HCT116 (cell line): ENCODE data around the gene TRNAU1AP. TPM values are rescaled to one million over a fixed set of nuclear protein-coding genes. Genes with fewer than 3 reads are reported as not detected.
A peak's percentile ranks its signal among the peaks of the same experiment; 100 is the strongest.

Experiments
- ATAC-seq: fragments of 200-7000 bp; cut with Tn5 transposase; 2 replicates; pipeline ENCODE4 v1.9.1; 2020; ENCODE audit warnings: mild to moderate bottlenecking, moderate library complexity
- BruUV-seq: library from RNA; stranded (reverse); fragments of 400-500 nt; replicated peaks from 2 replicates; lab custom pipeline; 2021; lab: Mats Ljungman, UMichigan
- CTCF ChIA-PET: fragments of 300-600 bp; sonication (Branson Sonifier 250); formaldehyde crosslinking; loops from one replicate; lab custom pipeline; 2021; ENCODE audit warnings: antibody characterized with exemption; lab: Charles Lee
- POLR2A ChIA-PET: fragments of 300-600, 350-600 bp; sonication (Branson Sonifier 250); formaldehyde crosslinking; loops from one replicate; lab custom pipeline; 2021; ENCODE audit warnings: antibody characterized with exemption; lab: Charles Lee
- RAD21 ChIA-PET, 2 experiments: fragments of 300-600 bp; sonication (Branson Sonifier 250); formaldehyde crosslinking; loops; one replicate each; lab custom pipeline; 2023; ENCODE audit warnings: low total read pairs in 2 of 2; ENCODE audit not compliant: uncharacterized antibody in 2 of 2, unreplicated experiment in 2 of 2, low non-redundant PET in 1 of 2; lab: Charles Lee
- DNase-seq: peaks from one replicate; pipeline ENCODE4 v3.0.0-alpha.2; 2010; ENCODE audit warnings: low read depth, low spot score
- H2AFZ ChIP-seq: fragments of 200-600 bp; shearing (Covaris generic), sonication (generic); 2 replicates; pipeline ENCODE4 v1.6.1; 2017; ENCODE audit warnings: low read depth, mixed run types, mixed read lengths, antibody characterized with exemption, low read length; ENCODE audit not compliant: poor library complexity, severe bottlenecking
- H3K27ac ChIP-seq: 2 replicates; pipeline ENCODE4 v1.5.1; 2012; ENCODE audit warnings: low read depth, low read length
- H3K27me3 ChIP-seq: fragments of 200-600 bp; sonication (generic); 2 replicates; pipeline ENCODE4 v1.6.1; 2016; ENCODE audit warnings: mixed run types, low read length, mixed read lengths; ENCODE audit not compliant: insufficient read depth
- H3K36me3 ChIP-seq, 2 experiments: fragments of 200-500 bp in 1 of 2; fragments of 200-600 bp in 1 of 2; sonication (Bioruptor generic) in 1 of 2; sonication (generic) in 1 of 2; 2 replicates each; pipeline versions ENCODE4 v1.5.1 to v1.6.1; 2014 to 2016; ENCODE audit warnings: low read length in 2 of 2, inconsistent platforms in 1 of 2, mixed read lengths in 1 of 2, mixed run types in 1 of 2; ENCODE audit not compliant: insufficient read depth in 2 of 2, control insufficient read depth in 1 of 2
- H3K4me1 ChIP-seq, 2 experiments: fragments of 200-600 bp in 1 of 2; sonication (generic) in 1 of 2; 2 replicates each; pipeline versions ENCODE4 v1.5.1 to v1.6.1; 2012 to 2017; ENCODE audit warnings: low read length in 2 of 2, inconsistent platforms in 1 of 2, mild to moderate bottlenecking in 1 of 2, mixed read lengths in 1 of 2, mixed run types in 1 of 2, moderate library complexity in 1 of 2; ENCODE audit not compliant: insufficient read depth in 2 of 2, control insufficient read depth in 1 of 2
- H3K4me2 ChIP-seq: fragments of 200-600 bp; sonication (generic); 2 replicates; pipeline ENCODE4 v1.6.1; 2017; ENCODE audit warnings: mixed run types, low read length, mixed read lengths
- H3K4me3 ChIP-seq, 2 experiments: fragments of 200-600 bp in 1 of 2; sonication (generic) in 1 of 2; replicated peaks in 1 of 2; 2 replicates each; pipeline ENCODE4 v1.5.1; 2011 to 2016; ENCODE audit warnings: low read length in 2 of 2, control low read depth in 1 of 2, low read depth in 1 of 2, mild to moderate bottlenecking in 1 of 2, mixed read lengths in 1 of 2, mixed run types in 1 of 2
- H3K79me2 ChIP-seq: fragments of 200-600 bp; sonication (generic); 2 replicates; pipeline ENCODE4 v1.6.1; 2017; ENCODE audit warnings: mild to moderate bottlenecking, mixed run types, low read length, moderate library complexity, mixed read lengths; ENCODE audit not compliant: insufficient read depth
- H3K9ac ChIP-seq: fragments of 200-600 bp; sonication (generic); 2 replicates; pipeline ENCODE4 v1.6.1; 2016; ENCODE audit warnings: low read length, mixed read lengths
- H3K9me2 ChIP-seq: fragments of 200-600 bp; sonication (generic), shearing (Covaris generic); 2 replicates; pipeline ENCODE4 v1.6.1; 2017; ENCODE audit warnings: mixed run types, mild to moderate bottlenecking, moderate library complexity; ENCODE audit not compliant: insufficient read depth
- H3K9me3 ChIP-seq, 2 experiments: fragments of 200-500 bp in 1 of 2; fragments of 200-600 bp in 1 of 2; sonication (Bioruptor generic) in 1 of 2; sonication (generic) in 1 of 2; 2 replicates each; pipeline ENCODE4 v1.6.1; 2014 to 2017; ENCODE audit warnings: low read length in 2 of 2, mixed read lengths in 2 of 2, inconsistent platforms in 1 of 2, low read depth in 1 of 2, mild to moderate bottlenecking in 1 of 2, mixed run types in 1 of 2, moderate library complexity in 1 of 2; ENCODE audit not compliant: control insufficient read depth in 1 of 2, insufficient read depth in 1 of 2
- H4K20me1 ChIP-seq: fragments of 200-600 bp; sonication (generic), shearing (Covaris generic); 2 replicates; pipeline ENCODE4 v1.6.1; 2017; ENCODE audit warnings: mixed run types, mild to moderate bottlenecking, moderate library complexity; ENCODE audit not compliant: insufficient read depth
- CBX3 ChIP-seq: IDR thresholded peaks from 2 replicates; pipeline ENCODE4 v1.6.1; 2012; ENCODE audit warnings: low read depth
- EZH2 ChIP-seq: fragments of 200-600 bp; sonication (generic); IDR thresholded peaks from 2 replicates; pipeline ENCODE4 v1.6.1; 2017; ENCODE audit warnings: antibody characterized with exemption, mixed run types
- POLR2A ChIP-seq: IDR thresholded peaks from 2 replicates; pipeline ENCODE4 v1.7.0; 2011; ENCODE audit warnings: borderline replicate concordance; ENCODE audit not compliant: insufficient read depth, insufficient read length; ENCODE audit errors: extremely low read depth
- POLR2AphosphoS5 ChIP-seq: IDR thresholded peaks from 2 replicates; pipeline ENCODE4 v1.6.1; 2011; ENCODE audit warnings: mild to moderate bottlenecking, low read depth, low read length, moderate library complexity
- intact Hi-C: fragments of 100-400 bp; cut with micrococcal nuclease; formaldehyde crosslinking; loops from 2 replicates; pipeline ENCODE4 v1.10.0; 2022
- total RNA-seq: library from RNA; stranded (reverse); gene quantifications from one replicate; pipeline ENCODE4 v1.2.1, GENCODE V29; 2021; ENCODE audit not compliant: unreplicated experiment
- TF ChIP-seq, protein P1 (sequence below): IDR thresholded peaks from 2 replicates; pipeline ENCODE4 v1.6.1; 2012

TRNAU1AP gene
- total RNA-seq, 1 experiment from 2014 or later, result 29.7 TPM

DNA sequence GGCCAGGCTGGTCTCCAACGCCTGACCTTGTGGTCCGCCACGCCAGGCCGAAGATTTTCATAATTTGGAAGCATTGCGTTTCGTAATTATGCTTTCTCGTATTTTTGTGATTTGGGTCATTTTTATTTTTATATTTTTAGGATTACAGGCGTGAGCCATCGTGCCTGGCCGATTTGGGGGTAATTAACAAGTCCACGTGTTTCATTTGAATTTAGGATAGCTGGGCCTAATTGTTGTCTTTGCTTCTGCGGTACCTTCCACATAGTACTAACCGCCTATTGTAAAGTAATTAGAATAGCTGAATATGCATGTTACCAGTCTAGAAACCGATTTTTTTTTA, 46.0 kb upstream of the TRNAU1AP start:
- H3K4me3 ChIP-seq, result peak overlapping the region; percentile 82 to 94
- POLR2A ChIA-PET, result interaction anchor here (0.9 to 5.8 kb wide), 5 partner anchors 70 to 178 kb away, joined by 3 to 48 read pairs (median 6); partner anchors contain the start of genes MED18 and PHACTR4
- BruUV-seq, result no TSS peak
- peaks cover 40% of the 10 kb centered on the region for H3K79me2 ChIP-seq
- peak overlapping the region; percentile 87 for H3K9ac ChIP-seq
- RAD21 ChIA-PET, result no interaction called here
- H3K4me2 ChIP-seq, result peak overlapping the region; percentile 78
- CTCF ChIA-PET, result no interaction called here
- peaks cover 17% of the 10 kb centered on the region; the same call in 1 of the 2 replicates for H4K20me1 ChIP-seq
- DNase-seq, result no peak
- no peaks in the 10 kb centered on the region for H3K9me2 ChIP-seq
- H3K4me1 ChIP-seq, result peaks cover 25 to 69% of the 10 kb centered on the region in 2 experiments
- intact Hi-C loops, result loop anchor here (5.0 kb wide), 2 partner anchors 230 to 260 kb away; partner anchors contain the start of gene YTHDF2
- H3K9me3 ChIP-seq, result no peaks in the 10 kb centered on the region
- TF ChIP-seq POLR2A (peak; percentile 27), EZH2 (no peak), POLR2AphosphoS5 (peak; percentile 5; the same call in 1 of the 2 replicates)
- TF ChIP-seq, all 23 proteins: peak for 2
- Histone ChIP-seq H3K27me3 (no peaks in the 10 kb centered on the region), H2AFZ (no peak overlapping the region), H3K27ac (peak overlapping the region; percentile 97), H3K36me3 (peaks cover 21 to 36% of the 10 kb centered on the region in 2 experiments)
- no peak for ATAC-seq

DNA sequence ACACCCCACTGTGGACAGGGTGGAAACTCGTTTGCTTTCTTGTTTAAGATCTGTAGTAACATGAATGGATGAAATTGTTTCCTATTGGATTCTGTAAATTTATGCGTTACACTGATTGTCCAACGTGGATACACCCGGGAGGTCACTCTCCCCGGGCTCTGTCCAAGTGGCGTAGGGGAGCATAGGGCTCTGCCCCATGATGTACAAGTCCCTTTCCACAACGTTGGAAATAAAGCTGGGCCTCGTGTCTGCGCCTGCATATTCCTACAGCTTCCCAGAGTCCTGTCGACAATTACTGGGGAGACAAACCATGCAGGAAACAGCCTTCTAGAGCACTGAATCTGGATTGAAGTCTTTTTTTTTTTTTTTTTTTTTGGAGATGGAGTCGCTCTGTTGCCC, 45.6 kb upstream of the TRNAU1AP start:
- no peaks in the 10 kb centered on the region for H3K9me3 ChIP-seq
- peak overlapping the region; percentile 87 for H3K9ac ChIP-seq
- TF ChIP-seq POLR2AphosphoS5 (no peak), CBX3 (no peak), POLR2A (peak; percentile 19)
- TF ChIP-seq, protein P1, sequence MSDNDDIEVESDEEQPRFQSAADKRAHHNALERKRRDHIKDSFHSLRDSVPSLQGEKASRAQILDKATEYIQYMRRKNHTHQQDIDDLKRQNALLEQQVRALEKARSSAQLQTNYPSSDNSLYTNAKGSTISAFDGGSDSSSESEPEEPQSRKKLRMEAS, result no peak
- peak overlapping the region; percentile 97 for H3K27ac ChIP-seq
- no peak overlapping the region for H2AFZ ChIP-seq
- H4K20me1 ChIP-seq, result peaks cover 17% of the 10 kb centered on the region; the same call in 1 of the 2 replicates
- ChIA-PET POLR2A (interaction anchor here (0.9 to 5.8 kb wide), 7 partner anchors 70 to 272 kb away, joined by 3 to 48 read pairs (median 5); partner anchors contain the start of genes ATP5IF1, MED18 and PHACTR4), CTCF (no interaction called here), RAD21 (interaction anchor here in 1 of 2 experiments (0.7 kb wide), 1 partner anchor 152 kb away, joined by 5 read pairs; no protein-coding TSS in a partner anchor)
- peak overlapping the region; percentile 82 to 94 for H3K4me3 ChIP-seq
- H3K27me3 ChIP-seq, result no peaks in the 10 kb centered on the region
- H3K79me2 ChIP-seq, result peaks cover 40% of the 10 kb centered on the region
- peaks cover 22 to 36% of the 10 kb centered on the region in 2 experiments for H3K36me3 ChIP-seq
- ATAC-seq (no peak), DNase-seq (no peak)
- peak overlapping the region; percentile 78 for H3K4me2 ChIP-seq
- intact Hi-C loops, result loop anchor here (5.0 kb wide), 2 partner anchors 230 to 260 kb away; partner anchors contain the start of gene YTHDF2
- BruUV-seq, result no TSS peak
- no peaks in the 10 kb centered on the region for H3K9me2 ChIP-seq
- H3K4me1 ChIP-seq, result peaks cover 23 to 69% of the 10 kb centered on the region in 2 experiments
